ENCODE measurements around the gene CELF2. TPM values are rescaled to one million over a fixed set of nuclear protein-coding genes. Genes with fewer than 3 reads are reported as not detected.
A peak's percentile ranks its signal among the peaks of the same experiment; 100 is the strongest.

Gene CELF2
- total RNA-seq, 4 donors from 2014 or later, result 28.7 to 55.4 (median 35.0) TPM

DNA sequence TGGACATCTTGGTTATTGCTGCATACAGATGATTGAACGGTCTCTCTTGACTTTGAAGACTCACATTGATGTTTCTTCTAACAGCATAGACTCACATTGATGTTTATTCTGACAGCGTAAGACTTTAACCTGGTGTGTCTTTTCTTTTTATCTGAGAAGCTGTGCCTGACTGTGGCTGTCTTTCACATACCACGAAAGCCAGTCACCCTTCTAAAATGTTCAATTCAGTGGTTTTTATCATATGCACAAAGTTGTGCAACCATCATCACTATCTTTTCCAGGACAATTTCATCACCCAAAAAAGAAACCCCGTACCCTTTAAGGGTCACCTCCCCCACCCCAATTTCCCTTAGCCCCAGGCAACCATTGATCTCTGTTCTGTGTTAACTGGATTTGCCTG, 24.7 kb downstream of the CELF2 start:
- TF ChIP-seq, protein P1, sequence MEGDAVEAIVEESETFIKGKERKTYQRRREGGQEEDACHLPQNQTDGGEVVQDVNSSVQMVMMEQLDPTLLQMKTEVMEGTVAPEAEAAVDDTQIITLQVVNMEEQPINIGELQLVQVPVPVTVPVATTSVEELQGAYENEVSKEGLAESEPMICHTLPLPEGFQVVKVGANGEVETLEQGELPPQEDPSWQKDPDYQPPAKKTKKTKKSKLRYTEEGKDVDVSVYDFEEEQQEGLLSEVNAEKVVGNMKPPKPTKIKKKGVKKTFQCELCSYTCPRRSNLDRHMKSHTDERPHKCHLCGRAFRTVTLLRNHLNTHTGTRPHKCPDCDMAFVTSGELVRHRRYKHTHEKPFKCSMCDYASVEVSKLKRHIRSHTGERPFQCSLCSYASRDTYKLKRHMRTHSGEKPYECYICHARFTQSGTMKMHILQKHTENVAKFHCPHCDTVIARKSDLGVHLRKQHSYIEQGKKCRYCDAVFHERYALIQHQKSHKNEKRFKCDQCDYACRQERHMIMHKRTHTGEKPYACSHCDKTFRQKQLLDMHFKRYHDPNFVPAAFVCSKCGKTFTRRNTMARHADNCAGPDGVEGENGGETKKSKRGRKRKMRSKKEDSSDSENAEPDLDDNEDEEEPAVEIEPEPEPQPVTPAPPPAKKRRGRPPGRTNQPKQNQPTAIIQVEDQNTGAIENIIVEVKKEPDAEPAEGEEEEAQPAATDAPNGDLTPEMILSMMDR (IDR thresholded peaks at IDR 0.05), result no peak
- no peak for TF ChIP-seq POLR2A (IDR thresholded peaks at IDR 0.05)
- Histone ChIP-seq H3K4me1 (peaks cover 9 to 15% of the 10 kb centered on the region in 2 donors), H3K4me3 (replicated peaks in 1 of 3) (no peak overlapping the region), H3K27me3 (no peaks in the 10 kb centered on the region), H3K27ac (no peak overlapping the region), H3K36me3 (no peaks in the 10 kb centered on the region), H3K9me3 (no peaks in the 10 kb centered on the region)
- intact Hi-C loops (cut with DNase I), result no loop called here
- DNase-seq, result no peak
- WGBS, 2 donors, result 91 to 95% methylated on average over 4 of the region's 4 CpGs

DNA sequence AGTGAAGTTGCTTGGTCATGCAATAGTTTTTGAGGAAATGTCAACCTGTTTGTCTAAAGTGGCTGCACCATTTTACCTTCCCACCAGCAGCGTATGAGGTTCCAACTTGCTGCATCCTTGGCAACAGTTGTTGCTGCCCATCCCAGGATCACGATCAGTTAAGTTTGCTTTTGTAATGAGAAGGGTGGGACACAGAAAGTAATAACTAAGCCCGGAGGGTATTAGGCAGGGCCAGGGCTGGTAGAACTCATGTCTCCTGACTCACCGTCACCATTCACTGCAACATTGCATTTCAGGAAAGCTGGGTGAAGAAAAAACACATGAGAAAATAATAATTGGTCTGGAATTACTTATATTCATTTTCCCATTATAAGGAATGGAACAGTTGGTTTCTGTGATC, 25.4 kb downstream of the CELF2 start:
- Histone ChIP-seq H3K36me3 (no peaks in the 10 kb centered on the region), H3K4me3 (replicated peaks in 1 of 3) (no peak overlapping the region), H3K9me3 (no peaks in the 10 kb centered on the region), H3K27me3 (no peaks in the 10 kb centered on the region), H3K27ac (no peak overlapping the region), H3K4me1 (peaks cover 9 to 15% of the 10 kb centered on the region in 2 donors)
- DNase-seq, result no peak
- intact Hi-C loops (cut with DNase I), result no loop called here
- TF ChIP-seq POLR2A (IDR thresholded peaks at IDR 0.05), result no peak
- WGBS, 2 donors, result 88 to 90% methylated on average over 4 of the region's 4 CpGs

DNA sequence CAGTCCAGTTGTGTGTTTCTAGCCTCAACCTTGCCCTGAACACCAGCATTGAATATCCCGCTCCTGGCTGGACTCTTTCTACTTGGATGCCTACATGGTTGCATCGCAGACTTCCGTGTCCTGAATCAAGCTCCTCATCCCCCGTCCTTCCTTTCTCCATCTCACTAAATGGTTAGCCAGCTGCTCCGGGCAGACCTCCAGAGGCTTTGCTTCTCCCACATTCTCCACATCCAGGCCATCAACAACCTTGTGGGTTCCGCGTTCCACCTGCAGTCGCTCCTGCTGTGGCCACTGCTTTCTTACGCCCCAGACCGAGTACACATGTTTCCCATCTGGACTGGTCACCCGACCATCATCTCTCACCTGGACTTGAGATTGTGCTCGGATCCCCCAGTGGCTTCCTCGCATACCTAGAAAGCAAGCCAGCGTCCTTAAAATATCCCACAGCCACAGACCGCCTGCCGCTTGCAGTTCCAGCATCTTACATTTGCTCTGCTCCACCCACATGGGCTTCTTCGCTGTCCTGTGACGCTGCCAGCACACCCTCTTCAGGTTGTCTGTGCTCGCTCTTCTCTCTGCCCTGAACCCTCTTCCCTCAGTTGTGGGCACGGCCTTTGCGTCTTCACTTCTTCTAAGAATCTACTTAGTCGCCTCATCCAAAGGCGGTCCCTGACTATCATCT, 25.9 kb downstream of the CELF2 start:
- TF ChIP-seq, protein P1 (IDR thresholded peaks at IDR 0.05), result no peak
- no peak for TF ChIP-seq POLR2A (IDR thresholded peaks at IDR 0.05)
- intact Hi-C loops (cut with DNase I), result no loop called here
- 97 to 99% methylated on average over 23 of the region's 23 CpGs for WGBS, 2 donors
- no peak for DNase-seq
- Histone ChIP-seq H3K9me3 (no peaks in the 10 kb centered on the region), H3K4me1 (peaks cover 9 to 15% of the 10 kb centered on the region in 2 donors), H3K36me3 (no peaks in the 10 kb centered on the region), H3K27ac (no peak overlapping the region), H3K4me3 (replicated peaks in 1 of 3) (no peak overlapping the region), H3K27me3 (no peaks in the 10 kb centered on the region)

DNA sequence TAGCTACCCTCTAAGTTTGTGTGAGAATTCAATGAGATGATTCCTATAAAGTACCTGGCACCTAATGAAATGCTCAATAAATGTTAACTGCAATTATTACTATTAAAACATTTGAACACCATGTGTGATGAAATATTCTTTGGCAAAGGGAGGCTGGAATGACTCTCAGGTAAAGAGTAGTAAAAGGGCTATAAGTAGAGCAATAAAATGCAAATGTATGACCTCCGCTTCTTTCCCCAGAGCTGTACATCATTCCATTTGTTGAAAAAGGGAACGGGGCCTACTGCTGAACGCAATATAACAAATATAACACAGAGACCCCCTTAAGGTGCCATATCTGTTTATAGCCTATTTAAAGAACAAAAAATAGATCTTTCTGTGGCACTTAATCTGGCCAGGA, 27.8 kb downstream of the CELF2 start:
- Histone ChIP-seq H3K27me3 (no peaks in the 10 kb centered on the region), H3K36me3 (no peaks in the 10 kb centered on the region), H3K9me3 (no peaks in the 10 kb centered on the region), H3K27ac (peak overlapping the region in 2 of 3 donors; percentile 35 to 56), H3K4me1 (peaks cover 15 to 17% of the 10 kb centered on the region in 2 donors), H3K4me3 (replicated peaks in 1 of 3) (no peak overlapping the region)
- intact Hi-C loops (cut with DNase I), result no loop called here
- WGBS, 2 donors, result 89 to 90% methylated on average over 3 of the region's 3 CpGs
- TF ChIP-seq POLR2A (IDR thresholded peaks at IDR 0.05), result no peak
- TF ChIP-seq, protein P1 (IDR thresholded peaks at IDR 0.05), result no peak
- DNase-seq, result no peak

DNA sequence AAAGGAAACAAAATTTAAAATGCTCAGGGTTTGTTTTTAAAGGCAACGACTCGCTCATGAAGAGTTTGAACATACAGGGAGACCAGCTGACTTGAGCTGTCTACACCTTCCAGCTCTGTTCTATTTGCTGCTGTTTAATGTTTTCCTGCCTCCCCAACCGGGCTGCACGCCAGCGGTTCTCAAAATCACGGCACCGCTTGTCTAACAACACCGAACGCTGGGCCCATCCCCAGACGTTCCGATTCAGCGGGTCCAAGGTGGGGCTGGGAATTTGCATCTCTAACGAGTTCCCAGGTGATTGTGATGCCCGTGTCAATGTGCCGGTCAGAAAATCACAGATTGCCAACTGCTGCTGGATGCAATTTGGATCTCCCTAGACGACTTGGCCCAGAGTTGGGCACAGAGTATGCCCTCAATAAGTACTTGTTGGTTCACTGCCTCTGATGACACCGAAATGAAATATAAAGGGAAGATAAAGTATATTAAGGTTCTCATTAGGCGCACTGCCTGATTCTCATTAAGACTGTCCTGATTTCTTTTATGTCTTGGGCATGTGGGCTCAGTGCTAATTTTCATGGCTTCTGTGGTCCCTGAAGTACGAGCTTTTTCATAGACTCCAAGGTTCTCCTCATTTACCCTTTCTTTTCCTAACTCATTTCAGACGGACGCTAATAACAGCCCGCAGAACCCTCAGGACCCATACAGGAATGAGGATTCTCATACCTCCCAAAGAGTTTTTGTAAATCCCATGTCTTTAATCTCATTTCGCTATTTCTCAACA, 28.5 kb downstream of the CELF2 start:
- H3K27me3 ChIP-seq, result no peaks in the 10 kb centered on the region
- no peak for TF ChIP-seq POLR2A (IDR thresholded peaks at IDR 0.05)
- TF ChIP-seq, protein P1 (IDR thresholded peaks at IDR 0.05), result peak in 2 of 6 experiments; percentile 13 to 19
- H3K4me1 ChIP-seq, result peaks cover 21 to 24% of the 10 kb centered on the region in 2 donors
- intact Hi-C loops (cut with DNase I), result no loop called here
- no peak overlapping the region for H3K4me3 ChIP-seq (replicated peaks in 1 of 3)
- no peaks in the 10 kb centered on the region for H3K36me3 ChIP-seq
- peak overlapping the region in 2 of 3 donors; percentile 35 to 56 for H3K27ac ChIP-seq
- DNase-seq, result peak; percentile 79 to 82
- whole genome bisulfite sequencing, 2 donors, result 41 to 50% methylated on average over 23 of the region's 23 CpGs
- no peaks in the 10 kb centered on the region for H3K9me3 ChIP-seq

Measured in thyroid gland (tissue), 4 donors.